ENCODE measurements around the gene NCF4.

NCF4 gene

DNA sequence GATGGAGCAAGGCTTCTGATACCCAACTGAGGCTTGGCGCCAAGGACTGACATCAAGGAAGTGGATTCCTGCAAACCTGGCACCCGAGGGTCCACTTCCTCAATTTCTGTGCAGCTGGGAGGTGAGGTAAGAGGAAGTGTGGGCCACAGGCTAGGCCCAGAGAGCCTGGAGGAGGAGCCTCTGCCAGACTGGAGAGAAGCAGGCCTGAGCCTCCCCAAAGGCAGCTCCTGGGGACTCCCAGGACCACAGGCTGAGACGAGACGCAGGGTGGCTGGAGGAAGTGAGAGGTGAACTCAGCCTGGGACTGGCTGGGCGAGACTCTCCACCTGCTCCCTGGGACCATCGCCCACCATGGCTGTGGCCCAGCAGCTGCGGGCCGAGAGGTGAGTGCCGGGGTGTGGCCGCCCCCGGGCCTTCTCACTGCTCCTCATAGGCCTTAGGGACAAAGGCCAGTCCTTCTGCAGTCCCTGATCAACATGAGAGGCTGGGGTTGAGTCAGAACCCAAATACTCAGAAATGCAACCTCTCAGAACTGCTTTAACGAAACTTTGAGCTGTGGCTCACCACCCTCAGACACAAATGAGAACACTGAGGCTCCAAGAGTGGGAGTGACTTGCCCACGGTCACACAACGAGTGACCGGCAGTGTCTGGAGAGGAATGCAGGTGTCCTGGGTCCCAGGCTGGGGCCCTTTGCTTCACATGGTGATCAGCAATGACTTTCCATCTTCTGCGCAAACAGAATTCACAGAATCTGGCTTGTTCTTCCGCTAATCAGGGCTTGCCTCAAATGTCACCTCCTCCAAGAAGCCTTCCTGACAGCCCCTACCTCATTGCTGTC, at the start of gene NCF4:
TSS of gene NCF4 (plus strand) at position 186 of the 839 bp plus-strand sequence. CDS start at position 352, 166 bp downstream.
- peak; percentile 98 for DNase-seq

DNA sequence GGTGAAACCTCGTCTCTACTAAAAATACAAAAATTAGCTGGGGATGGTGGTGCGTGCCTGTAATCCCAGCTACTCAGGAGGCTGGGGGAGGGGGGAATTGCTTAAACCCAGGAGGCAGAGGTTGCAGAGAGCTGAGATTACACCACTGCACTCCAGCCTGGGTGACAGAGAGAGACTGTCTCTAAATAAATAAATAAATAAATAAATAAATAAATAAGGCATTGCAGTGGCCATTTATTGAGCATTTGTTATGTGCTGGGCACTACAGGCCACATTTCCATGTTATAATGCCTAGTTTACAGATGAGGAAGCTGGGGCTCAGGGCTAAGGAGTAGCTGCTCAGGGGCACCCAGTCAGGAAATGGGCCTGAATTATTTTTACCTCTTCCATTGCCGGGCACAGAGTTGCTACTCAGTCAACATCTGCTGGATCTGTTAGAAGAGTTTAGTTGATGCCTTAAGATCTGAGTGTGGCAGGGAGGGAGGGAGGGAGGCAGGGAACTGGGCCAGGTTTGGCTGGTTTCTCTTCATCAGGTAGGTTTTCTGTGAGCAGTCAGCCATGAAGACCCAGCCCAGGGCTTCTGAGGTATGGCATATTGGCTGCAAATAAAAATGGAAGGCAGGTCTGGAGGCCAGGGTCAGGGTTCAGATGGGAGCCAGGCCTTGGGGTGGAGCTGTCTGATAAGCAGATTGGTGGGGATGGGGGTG, 49.6 kb upstream of the NCF4 start:
- DNase-seq: peak; percentile 53

DNA sequence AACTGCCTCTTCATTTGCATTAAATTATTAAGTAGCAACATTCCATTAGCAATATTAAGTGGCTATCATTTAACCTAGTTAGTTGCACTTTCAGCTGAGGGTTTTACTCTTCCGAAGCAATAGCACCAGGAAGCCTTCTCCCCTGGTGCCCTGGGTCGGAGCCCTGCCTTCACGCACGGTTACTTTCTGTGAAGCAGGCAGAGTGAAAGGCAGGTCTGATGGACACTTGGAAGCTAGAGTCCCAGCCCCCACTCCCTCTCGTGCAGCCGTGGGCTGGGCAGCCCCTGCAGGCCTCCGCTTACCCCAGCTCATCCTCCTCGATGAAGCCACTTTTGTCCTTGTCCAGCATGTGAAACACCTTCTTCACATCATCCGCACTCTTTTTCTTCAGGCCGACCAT, 46.0 kb upstream of the NCF4 start:
- no peak for DNase-seq

DNA sequence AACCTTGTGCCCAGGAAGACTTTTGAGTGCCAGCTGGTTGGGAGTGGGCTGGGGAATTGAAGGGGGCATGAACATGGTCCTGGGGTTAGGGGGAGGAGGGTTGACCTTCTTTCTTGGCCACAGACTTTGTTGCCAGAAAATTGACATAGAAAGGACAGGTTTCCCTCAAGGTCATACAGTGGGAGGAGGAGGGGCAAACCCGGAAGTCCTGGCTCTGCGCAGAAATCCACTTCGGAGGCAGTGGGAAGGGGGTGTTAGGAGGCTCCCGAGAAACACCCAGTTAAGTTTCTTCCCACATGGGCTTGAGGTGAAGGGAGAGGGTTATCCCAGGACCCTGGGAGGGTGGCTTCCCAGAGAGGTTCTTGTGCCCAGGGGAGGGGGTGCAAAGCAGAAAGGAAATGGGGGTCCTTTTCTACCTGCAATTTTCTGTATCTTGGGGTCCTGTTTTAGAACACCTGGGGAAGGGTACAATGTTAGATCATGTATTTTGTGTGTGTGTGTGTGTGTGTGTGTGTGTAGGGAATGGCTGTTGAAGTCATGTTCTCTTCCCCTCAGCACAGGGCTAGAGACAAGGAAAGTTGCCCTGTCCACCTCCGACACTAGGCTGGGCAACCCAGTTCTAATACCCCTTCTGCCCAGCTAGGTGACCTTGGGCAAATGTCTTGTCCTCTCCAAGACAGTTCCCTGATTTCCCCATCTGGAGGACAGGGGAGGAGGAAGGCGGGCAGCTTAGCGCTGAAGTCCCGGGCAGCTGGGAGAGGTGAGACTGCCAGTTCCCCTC, 45.1 kb upstream of the NCF4 start:
- peak; percentile 28 for DNase-seq

DNA sequence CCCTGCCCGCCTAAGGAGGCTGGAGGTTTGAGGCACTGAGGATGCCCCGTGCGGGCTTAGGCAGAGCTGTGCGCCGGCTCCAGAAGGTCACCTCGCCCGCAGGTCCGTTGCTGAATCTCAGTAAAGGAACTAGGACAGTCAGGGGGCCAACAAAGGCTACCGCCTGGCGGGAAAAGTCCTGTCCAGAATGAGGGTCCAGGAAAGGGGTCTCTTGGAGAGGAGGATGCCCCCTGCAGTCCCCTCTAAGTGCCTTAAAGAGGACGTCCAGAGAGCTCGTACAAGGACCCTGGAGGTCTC, 44.5 kb upstream of the NCF4 start:
- peak; percentile 59 for DNase-seq

DNA sequence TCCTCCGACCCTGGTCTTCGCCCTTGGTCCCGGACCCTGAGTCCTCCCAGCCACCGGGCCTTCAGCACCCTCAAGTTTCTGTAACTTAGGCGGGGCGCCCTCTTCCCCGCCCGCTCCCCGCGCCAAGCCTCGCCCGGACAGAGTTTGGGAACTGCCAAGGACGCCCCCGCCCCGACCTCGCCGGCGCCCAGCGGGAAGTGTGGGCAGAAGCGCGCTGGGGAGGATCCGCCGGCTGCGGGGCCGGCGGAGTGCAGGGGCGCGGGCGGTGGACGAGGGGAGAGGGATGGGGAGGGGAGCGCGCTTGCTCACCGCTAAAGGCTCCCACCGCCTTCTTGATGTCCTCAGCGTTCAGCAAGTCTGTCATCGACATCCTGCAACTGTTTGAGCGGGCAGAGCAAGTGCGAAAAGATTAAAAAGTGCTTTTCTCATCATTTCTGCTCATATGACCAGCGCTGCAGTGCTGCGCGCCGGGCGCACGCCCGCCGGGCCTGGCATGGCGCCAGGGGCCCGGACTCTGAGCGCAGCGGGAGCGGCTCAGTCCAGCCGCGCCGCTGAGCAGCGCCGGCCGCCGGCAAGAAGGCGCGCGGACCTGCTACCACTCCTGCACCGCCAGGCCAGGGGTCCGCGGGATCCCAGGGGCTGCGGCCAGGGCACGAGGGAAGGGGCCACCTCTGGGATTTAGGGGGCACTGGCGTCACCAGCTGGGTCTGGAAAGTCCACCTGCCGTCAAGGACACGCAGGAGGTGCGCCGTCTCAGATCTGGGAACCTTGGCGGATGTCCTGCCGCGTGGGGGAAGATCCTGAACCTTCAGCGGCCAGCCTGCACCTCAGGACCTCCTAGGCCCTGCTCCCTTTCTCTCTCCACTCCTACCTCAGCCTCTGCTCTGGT, 43.9 kb upstream of the NCF4 start, which contains the start of gene PVALB:
TSS of gene PVALB (minus strand) at position 400 of the 889 bp plus-strand sequence. CDS start at position 370, 30 bp downstream.
- DNase-seq: peak; percentile 93

DNA sequence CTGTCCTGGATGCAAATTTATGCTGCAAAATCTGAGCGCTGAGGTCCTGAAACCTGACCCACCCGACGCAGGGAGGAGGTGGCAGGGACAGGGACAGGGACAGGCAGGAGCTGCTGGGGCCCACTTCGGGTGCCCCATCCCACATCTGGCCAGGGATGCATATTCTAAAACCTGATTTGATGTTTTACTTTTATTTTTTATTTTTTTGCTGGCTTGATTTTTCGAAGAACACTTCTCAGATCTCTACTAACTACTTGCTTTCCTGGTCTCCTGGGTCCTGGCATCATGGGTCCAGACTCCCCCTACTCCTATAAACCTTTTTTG, 43.3 kb upstream of the NCF4 start:
- no peak for DNase-seq

DNA sequence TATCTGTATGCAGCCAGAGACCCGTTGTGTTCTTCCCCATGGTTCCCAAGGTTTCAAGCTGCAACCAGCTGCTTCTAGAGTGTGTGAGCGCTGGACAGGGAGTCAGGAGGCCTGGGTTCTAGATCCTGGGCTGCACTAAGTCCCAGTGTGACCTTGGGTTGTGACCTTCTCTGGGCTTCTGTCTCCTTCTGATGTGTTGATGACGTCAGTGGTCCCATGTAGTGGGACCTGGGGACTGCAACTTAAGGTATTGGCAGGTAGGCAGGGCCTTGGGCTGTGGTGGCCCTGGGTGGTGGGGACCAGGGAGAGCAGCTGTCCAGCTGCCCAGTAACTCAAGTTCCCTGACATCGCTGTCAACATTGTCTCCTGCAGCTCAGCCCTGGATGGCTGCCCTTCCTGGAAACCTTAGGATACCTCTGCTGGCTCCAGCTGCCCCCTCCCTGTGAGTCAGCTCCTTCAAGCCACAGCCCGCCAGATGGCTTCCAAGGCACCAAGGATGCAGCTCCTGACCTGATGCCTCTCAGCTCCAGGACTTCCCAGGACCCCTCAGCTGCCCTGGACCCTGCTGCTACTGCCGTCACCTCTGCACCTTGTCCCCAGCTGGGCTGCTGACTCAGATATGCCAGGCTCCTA, 42.7 kb upstream of the NCF4 start:
- no peak for DNase-seq

DNA sequence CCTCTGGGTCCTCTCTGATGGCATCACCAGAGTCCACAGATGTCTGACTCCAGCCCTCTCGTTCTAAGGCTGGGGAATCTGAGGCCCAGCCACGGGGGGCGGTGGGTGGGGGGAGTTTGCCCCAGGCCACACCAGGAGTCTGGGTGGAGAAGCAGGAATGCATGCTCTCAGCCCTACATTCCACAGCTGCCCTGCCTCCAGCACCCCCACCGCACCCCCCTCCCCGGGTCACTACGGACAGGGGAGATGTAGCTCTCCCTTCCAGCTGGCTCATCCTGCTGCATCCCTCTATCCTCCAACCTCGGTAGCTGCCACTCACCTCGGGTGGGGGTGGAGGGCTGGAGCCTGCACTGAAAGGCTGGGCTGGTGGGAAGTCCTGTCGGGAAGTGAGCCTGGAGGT, 41.7 kb upstream of the NCF4 start:
- no peak for DNase-seq

DNA sequence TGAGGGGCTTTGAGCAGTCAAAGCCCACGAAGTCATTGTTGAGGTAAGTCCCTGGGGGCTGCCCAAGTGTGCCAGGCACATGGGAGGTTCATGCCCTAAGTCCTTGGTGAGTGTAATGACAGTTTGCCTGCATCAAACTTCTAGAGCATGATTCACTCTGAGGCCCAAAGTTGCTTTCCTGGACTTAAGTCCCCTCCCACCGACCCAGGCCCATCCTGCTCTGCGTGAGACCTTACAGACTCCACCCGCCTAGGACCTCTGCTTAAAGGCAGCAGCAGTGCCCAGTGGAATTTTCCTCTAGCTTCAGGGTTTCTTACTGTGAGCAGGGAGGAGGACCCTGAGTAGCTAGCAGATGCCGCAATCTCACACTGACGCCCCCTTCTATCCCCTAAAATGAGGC, 38.2 kb upstream of the NCF4 start:
- no peak for DNase-seq

DNA sequence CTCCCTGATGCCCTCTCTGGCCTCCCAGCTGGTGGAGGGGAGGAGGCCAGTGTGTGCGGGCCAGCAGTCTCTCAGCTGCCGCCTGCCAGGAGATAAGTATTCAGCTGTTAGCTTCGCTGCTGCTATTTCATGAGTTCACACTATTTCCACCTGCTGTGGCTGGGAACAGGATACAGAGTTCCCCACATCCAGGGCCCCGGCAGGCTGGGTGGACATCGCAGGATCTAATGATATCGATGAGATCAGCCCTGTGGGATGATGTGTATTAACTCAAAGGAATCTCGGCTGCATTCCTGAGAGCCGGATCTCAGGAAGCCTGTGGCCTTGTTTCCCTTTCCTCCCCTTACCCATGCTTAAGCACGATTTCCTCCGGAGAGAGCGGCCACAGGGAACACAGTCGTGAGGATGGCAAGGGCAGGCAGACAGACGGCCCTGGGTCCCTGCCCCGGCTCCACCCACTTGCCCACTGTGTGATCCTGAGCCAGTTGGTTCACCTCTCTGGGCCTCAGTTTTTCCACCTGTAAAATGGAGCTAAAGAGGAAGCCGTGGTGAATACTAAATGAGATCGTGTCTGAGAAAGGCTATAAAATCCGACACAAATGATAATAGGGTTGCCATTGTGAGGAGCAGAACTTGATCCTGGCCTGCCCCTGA, 37.5 kb upstream of the NCF4 start:
- DNase-seq: no peak

DNA sequence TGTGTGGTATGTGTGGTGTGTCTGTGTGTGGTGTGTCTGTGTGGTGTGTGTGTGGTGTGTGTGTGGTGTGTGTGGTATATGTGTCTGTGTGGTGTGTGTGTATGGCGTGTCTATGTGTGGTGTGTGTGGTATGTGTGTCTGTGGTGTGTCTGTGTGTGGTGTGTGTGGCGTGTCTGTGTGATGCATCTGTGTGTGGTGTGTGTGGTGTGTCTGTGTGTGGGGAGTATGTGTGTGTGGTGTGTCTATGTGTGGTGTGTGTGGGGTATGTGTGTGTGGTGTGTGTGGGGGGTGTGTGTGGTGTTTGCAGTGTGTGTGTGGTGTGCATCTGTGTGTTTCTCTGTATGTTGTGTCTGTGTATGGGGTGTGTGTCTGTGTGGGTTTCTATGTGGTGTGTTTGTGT, 36.2 kb upstream of the NCF4 start:
- DNase-seq: no peak

DNA sequence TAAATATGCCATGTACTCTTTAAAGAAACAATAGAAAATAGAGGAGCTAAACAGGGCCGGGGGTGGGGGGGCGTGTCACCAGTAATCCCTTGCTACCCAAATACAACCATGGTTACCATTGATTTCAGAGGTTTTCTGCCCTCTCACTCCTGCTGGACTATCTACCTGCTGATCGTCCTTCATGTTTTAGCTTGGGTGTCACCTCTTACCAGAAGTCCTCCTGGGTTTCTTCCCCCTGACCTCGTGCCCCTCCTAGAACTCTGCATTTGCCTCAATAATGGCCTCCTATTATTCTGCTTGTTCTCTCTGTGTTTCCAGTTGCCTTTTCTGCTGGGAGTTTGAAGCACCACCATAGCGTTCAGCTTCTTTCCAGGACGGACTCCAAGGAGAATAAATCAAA, 34.5 kb upstream of the NCF4 start:
- DNase-seq: no peak

DNA sequence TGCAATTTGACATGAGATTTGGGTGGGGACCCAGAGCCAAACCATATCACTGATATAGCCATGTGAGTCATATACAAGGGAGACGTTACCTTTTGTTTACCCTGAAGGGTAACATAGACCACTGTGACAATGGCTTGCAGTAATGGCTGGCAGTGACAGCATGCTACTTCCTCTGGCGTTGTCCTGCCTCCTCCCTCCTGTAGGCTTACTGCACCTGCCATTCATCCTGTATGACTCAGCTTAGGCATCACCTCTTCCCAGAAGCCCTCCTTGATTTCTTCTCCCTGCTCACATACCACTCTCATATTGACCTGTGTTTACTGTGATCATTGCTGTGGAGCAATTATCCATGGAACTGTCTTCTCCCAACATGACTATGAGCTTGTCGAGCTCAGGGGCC, 32.0 kb upstream of the NCF4 start:
- no peak for DNase-seq

DNA sequence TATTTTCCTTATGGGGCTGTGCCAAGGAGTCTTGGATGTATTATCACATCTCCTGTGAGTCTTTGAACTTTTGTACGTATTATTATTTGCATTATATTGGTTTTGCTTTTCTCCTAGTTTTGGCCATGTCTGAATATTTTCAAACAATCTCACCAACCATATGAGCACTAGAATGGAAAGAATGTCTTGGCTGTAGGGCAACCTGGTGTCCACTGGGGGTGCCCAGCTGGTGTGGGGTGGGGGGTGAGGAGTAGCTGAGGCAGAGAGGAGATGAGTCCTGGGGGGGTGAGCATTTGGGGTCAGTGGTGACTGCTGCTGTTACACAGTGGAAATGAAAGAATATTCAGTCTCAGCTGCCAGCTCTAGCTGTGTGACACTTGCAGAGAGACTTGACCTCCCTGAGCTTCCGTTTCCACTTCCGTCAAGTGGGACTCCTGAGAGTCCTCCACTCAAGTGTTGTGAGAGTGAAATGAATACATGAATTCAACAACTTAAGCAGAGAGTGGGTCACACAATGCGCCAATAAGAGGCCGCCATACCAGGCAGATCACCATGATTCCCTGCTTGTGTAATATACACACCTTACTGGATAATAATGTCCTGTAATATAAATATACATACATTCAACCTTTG, 31.3 kb upstream of the NCF4 start:
- no peak for DNase-seq

DNA sequence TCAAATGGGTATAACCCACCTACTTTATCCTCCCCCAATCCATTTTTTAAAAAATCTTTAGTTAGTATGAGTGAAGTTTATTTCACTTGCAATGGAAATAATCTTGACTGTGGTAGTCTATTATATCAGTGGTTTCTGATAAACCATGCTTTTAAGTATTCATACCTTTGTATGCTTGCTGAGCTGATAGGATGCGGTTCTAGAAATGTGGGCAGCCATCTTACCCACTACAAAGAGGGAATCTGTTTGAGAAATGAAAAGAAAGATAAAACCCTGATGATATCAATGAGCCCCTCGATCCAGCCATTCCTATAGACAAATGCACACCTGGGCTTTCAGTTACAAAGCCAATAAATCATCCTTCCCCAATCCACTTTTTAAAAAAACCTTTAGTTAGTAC, 30.2 kb upstream of the NCF4 start:
- DNase-seq: no peak

DNA sequence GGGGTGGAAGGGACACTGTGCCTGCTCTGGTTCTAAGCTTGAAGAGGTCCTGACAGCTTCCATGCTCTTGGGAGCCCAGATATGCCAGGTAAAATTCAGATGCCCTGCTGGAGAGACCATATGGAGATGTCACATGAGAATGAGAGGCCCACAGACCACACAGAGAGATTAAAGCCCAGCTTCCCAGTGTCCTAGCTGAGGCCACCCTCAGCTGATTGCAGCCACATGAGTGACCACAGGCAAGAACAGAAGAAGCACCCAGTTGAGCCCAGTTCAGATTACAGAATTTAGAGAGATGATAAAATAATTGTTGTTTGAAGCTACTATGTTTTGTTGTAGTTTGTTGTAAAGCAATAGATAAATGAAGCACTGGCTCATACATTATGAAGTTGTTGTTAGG, 29.6 kb upstream of the NCF4 start:
- DNase-seq: no peak

DNA sequence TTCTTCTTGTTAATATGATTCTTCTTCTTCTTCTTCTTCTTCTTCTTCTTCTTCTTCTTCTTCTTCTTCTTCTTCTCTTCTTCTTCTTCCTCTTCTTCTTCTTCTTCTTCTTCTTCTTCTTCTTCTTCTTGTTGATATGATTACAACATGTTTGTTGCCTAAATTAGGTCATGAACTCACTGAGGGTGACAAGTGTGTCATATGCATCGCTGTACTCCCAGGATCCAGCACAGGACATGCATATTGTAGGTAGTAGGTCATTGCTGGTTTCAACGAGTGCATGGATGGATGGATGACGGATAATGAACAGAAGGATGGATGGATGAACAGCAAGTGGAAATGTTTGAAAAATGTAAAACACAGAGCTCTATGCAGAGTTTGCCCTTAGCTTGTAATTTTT, 29.1 kb upstream of the NCF4 start:
- DNase-seq: no peak

DNA sequence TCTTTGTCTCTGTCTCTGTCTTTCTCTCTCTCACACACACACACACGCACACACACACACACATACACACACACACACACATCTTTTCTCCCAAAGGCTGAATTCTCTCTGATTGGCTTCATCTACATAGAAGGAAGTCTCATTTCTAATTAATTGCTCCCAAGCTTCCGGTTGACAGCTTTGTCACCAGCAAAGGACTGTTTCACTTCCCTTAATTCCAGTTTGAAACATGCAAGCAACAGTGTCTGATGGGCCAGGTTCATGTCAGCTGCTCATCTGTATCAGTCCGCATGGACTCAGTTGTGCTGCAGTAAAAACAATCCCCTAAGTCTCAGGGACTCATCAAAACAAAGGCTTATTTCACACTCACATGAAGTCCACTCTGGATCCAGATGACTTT, 27.7 kb upstream of the NCF4 start:
- peak; percentile 89 for DNase-seq

DNA sequence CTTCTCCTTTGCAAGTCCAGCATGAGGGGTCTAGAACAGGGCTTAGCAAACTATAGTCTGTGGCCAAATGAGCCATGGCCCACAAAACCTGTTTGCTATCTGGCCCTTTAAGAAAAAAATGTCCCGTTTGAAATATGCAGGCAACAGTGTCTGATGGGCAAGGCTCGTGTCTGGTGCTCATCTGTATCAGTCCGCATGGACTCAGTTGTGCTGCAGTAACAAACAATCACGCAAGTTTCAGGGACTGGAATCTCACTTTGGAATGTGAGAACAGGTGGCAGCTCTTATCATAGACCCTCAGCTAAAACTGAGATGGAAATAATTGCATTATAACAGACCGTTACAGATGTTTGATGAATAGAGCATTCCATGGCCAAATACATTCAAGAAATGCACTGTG, 24.9 kb upstream of the NCF4 start:
- no peak for DNase-seq
